Pancreas (tissue), 10 donors: Measurements from ENCODE around the gene NLGN1. TPM values are rescaled to one million over a fixed set of nuclear protein-coding genes. Genes with fewer than 3 reads are reported as not detected.

ENCODE experiments used
- ATAC-seq, 4 donors: fragments of 200-7000 bp; cut with Tn5 transposase; one replicate each; pipeline versions ENCODE4 v1.8.0 to v1.9.1; 2020; ENCODE audit warnings: mild to moderate bottlenecking in 4 of 4, moderate library complexity in 4 of 4
- DNase-seq, 6 donors: peaks; one replicate each; pipeline ENCODE4 v3.0.0-alpha.2; 2020
- FAIRE-seq: peaks from 2 replicates; lab custom pipeline; 2012; peaks lifted over from hg19 to GRCh38; lab: Jason Lieb, UNC
- H3K27ac ChIP-seq, 4 donors: fragments of 200-600 bp; sonication (generic); 1 replicate in 3 of 4; 2 replicates in 1 of 4; pipeline versions ENCODE4 v1.5.0 to v1.8.0; 2020
- H3K27me3 ChIP-seq, 4 donors: fragments of 200-600 bp; one replicate each; pipeline ENCODE4 v1.8.0; 2021
- H3K36me3 ChIP-seq, 3 donors: fragments of 200-600 bp; sonication (generic) in 1 of 3; one replicate each; pipeline versions ENCODE4 v1.5.0 to v1.8.0; 2020 to 2021
- H3K4me1 ChIP-seq, 3 donors: fragments of 200-600 bp; one replicate each; pipeline ENCODE4 v1.8.0; 2021
- H3K4me3 ChIP-seq, 4 donors: fragments of 200-600 bp; sonication (generic) in 2 of 4; one replicate each; pipeline versions ENCODE4 v1.5.0 to v1.8.0; 2020 to 2021
- H3K9me3 ChIP-seq, 4 donors: fragments of 200-600 bp; one replicate each; pipeline ENCODE4 v1.8.0; 2021
- CTCF ChIP-seq, 4 donors: fragments of 200-600 bp; sonication (generic) in 3 of 4; IDR thresholded peaks; one replicate each; pipeline versions ENCODE4 v1.5.0 to v1.8.0; 2021; ENCODE audit warnings: antibody characterized with exemption in 4 of 4
- WGBS, 2 donors: extraction: QIAGEN DNeasy Blood & Tissue Kit; methylation state at CpG; one replicate each; pipeline ENCODE4 v1.1.7; 2013; 5-methylcytosine and 5-hydroxymethylcytosine counted together
- intact Hi-C, 3 donors: fragments of 100-400 bp; cut with DNase I; formaldehyde crosslinking; loops; one replicate each; pipeline versions ENCODE4 v1.11.1 to v1.14.2; 2022
- polyA plus RNA-seq, 2 donors: library from polyadenylated mRNA; stranded (reverse); fragments of 200-250 nt; gene quantifications; one replicate each; pipeline ENCODE4 v1.2.3, GENCODE V29; 2013
- total RNA-seq, 6 donors: library from RNA; stranded (reverse); fragmentation: NEBNext Ultra II Directional in 4 of 6; extraction: Animal tissue kit (Norgen Biotek cat#: 25700) in 4 of 6; gene quantifications; one replicate each; pipeline versions ENCODE4 v1.2.1 to v1.2.4, GENCODE V29; 2021 to 2023
- donor health status: healthy with polysubstance abuse.
- donor health status: DM: no; HTN: no; CAD: no; lungs with moderate emphysema.
- donor health status: DM: no; HTN: no; CAD: no.
- donor health status: control.
- donor health status: control.
- donor health status: Bipolar disorder and iron deficiency.
- donor health status: DM: yes; HTN: yes; CAD: no.
- donor health status: DM: no; HTN: no; CAD: no.
- donor health status: DM: no; HTN: no; CAD: no.
- donor health status: DM: yes; HTN: yes; CAD: no.

The NLGN1 gene
- total and polyA plus RNA-seq, 8 donors = 0.49 to 2.3 (median 0.84) TPM

GRCh38 chr3:173891272-173892100 lies 493.9 kb downstream of the NLGN1 start:
- no peaks in the 10 kb centered on the region for H3K4me1 ChIP-seq
- H3K27ac ChIP-seq = no peak overlapping the region
- H3K9me3 ChIP-seq = no peaks in the 10 kb centered on the region
- H3K36me3 ChIP-seq = no peaks in the 10 kb centered on the region
- FAIRE-seq (no peak), ATAC-seq (no peak), DNase-seq (no peak)
- no peaks in the 10 kb centered on the region for H3K27me3 ChIP-seq
- intact Hi-C loops = no loop called here
- TF ChIP-seq CTCF (IDR thresholded peaks at IDR 0.05) = no peak
- H3K4me3 ChIP-seq = no peak overlapping the region
- 88 to 94% methylated on average over 4 of the region's 4 CpGs for WGBS, 2 donors

- H3K4me3 ChIP-seq = no peak overlapping the region
- H3K4me1 ChIP-seq = no peaks in the 10 kb centered on the region
- 42 to 55% methylated on average over 4 of the region's 4 CpGs for WGBS, 2 donors
- H3K27ac ChIP-seq = no peak overlapping the region
- H3K9me3 ChIP-seq = no peaks in the 10 kb centered on the region
- no peak for TF ChIP-seq CTCF (IDR thresholded peaks at IDR 0.05)
- ATAC-seq (no peak), FAIRE-seq (no peak), DNase-seq (no peak)
- H3K36me3 ChIP-seq = no peaks in the 10 kb centered on the region
- no peaks in the 10 kb centered on the region for H3K27me3 ChIP-seq
- intact Hi-C loops = no loop called here
Observed at GRCh38 chr3:173892547-173892946, 495.0 kb downstream of the NLGN1 start.

- 62 to 77% methylated on average over 4 of the region's 4 CpGs for WGBS, 2 donors
- intact Hi-C loops = no loop called here
- Histone ChIP-seq H3K4me1 (no peaks in the 10 kb centered on the region), H3K27me3 (no peaks in the 10 kb centered on the region), H3K4me3 (no peak overlapping the region), H3K36me3 (no peaks in the 10 kb centered on the region), H3K9me3 (no peaks in the 10 kb centered on the region), H3K27ac (no peak overlapping the region)
- ATAC-seq (no peak), FAIRE-seq (no peak), DNase-seq (no peak)
- no peak for TF ChIP-seq CTCF (IDR thresholded peaks at IDR 0.05)
Observed at GRCh38 chr3:173893066-173893465, 495.5 kb downstream of the NLGN1 start.

GRCh38 chr3:173893835-173894234 lies 496.3 kb downstream of the NLGN1 start:
- intact Hi-C loops = no loop called here
- no peaks in the 10 kb centered on the region for H3K27me3 ChIP-seq
- FAIRE-seq = no peak
- DNase-seq = no peak
- no peak for TF ChIP-seq CTCF (IDR thresholded peaks at IDR 0.05)
- no peaks in the 10 kb centered on the region for H3K4me1 ChIP-seq
- no peak overlapping the region for H3K4me3 ChIP-seq
- WGBS, 2 donors = 82% methylated on average over 2 of the region's 2 CpGs
- no peak for ATAC-seq
- no peak overlapping the region for H3K27ac ChIP-seq
- no peaks in the 10 kb centered on the region for H3K36me3 ChIP-seq
- no peaks in the 10 kb centered on the region for H3K9me3 ChIP-seq

- no peak for FAIRE-seq
- H3K27ac ChIP-seq = no peak overlapping the region
- no peak for DNase-seq
- no peaks in the 10 kb centered on the region for H3K27me3 ChIP-seq
- no peak for TF ChIP-seq CTCF (IDR thresholded peaks at IDR 0.05)
- H3K36me3 ChIP-seq = no peaks in the 10 kb centered on the region
- no peaks in the 10 kb centered on the region for H3K9me3 ChIP-seq
- H3K4me3 ChIP-seq = no peak overlapping the region
- no peak for ATAC-seq
- H3K4me1 ChIP-seq = no peaks in the 10 kb centered on the region
- intact Hi-C loops = no loop called here
Observed at GRCh38 chr3:173897631-173898030, 500.1 kb downstream of the NLGN1 start.
